ENCODE data around the gene OARD1. TPM values are rescaled to one million over a fixed set of nuclear protein-coding genes. Genes with fewer than 3 reads are reported as not detected.

OARD1 gene
- total and polyA plus RNA-seq, 2 experiments from 2014 or later, result 31.2 to 46.4 TPM

DNA sequence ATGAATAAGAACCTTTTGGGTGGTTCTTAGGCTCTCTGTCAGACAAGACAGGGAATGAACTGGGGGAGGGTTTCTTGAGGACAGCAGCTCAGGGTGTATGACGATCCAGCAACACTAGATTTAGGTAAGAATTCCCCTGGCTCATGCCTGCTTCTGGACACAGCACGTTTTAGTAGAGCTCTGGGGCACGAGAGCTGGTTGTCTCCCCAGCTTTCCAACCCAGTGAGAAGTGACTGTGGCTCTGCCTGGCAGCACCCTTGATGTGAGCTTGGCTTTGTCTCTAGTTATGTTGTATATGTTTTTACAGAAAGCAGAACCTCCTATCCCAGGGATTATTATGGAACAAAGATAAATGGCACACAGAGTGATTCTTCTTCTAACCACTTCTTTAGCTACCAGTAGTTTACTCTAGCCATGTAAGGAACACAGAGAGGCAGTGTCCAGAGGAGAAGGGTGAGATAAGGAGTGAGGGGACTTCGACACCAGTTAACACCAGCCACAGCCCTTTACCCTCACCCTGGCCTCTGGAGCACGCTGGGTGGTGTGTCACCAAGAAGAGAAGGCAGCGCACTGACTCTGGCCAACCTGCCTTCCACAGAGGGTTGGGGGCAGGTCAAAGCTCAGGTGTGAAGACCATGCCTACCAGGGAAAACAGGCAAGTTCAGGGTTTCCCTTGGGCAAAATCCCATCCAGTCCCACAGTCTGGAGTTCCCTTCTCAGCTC is 15.2 kb downstream of the OARD1 start:
- H3K9me3 ChIP-seq (ENCODE audit: low read depth), result no peaks in the 10 kb centered on the region
- peak; percentile 66 for DNase-seq (ENCODE audit: low spot score)
- TF ChIP-seq EZH2phosphoT487 (IDR thresholded peaks at IDR 0.05; ENCODE audit: low read depth, severe bottlenecking, unreplicated experiment) (no peak), EZH2 (IDR thresholded peaks at IDR 0.05; ENCODE audit: borderline replicate concordance) (no peak)
- TF ChIP-seq, protein P1, sequence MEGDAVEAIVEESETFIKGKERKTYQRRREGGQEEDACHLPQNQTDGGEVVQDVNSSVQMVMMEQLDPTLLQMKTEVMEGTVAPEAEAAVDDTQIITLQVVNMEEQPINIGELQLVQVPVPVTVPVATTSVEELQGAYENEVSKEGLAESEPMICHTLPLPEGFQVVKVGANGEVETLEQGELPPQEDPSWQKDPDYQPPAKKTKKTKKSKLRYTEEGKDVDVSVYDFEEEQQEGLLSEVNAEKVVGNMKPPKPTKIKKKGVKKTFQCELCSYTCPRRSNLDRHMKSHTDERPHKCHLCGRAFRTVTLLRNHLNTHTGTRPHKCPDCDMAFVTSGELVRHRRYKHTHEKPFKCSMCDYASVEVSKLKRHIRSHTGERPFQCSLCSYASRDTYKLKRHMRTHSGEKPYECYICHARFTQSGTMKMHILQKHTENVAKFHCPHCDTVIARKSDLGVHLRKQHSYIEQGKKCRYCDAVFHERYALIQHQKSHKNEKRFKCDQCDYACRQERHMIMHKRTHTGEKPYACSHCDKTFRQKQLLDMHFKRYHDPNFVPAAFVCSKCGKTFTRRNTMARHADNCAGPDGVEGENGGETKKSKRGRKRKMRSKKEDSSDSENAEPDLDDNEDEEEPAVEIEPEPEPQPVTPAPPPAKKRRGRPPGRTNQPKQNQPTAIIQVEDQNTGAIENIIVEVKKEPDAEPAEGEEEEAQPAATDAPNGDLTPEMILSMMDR (IDR thresholded peaks at IDR 0.05; ENCODE audit: poor library complexity), result no peak
- no peak overlapping the region for H3K4me2 ChIP-seq
- WGBS (ENCODE audit: low lambda C conversion rate, missing lambda C conversion rate), result 70% methylated on average over 6 of the region's 6 CpGs
- no peaks in the 10 kb centered on the region for H3K36me3 ChIP-seq (replicated peaks; ENCODE audit: insufficient read depth, low read depth)
- H3K27me3 ChIP-seq, result no peaks in the 10 kb centered on the region
- peaks cover 45% of the 10 kb centered on the region for H3K4me1 ChIP-seq (ENCODE audit: insufficient read depth)
- no peaks in the 10 kb centered on the region for H3K9me2 ChIP-seq (replicated peaks; ENCODE audit: insufficient read depth)
- no peak overlapping the region for H2AFZ ChIP-seq
- no peaks in the 10 kb centered on the region for H4K20me1 ChIP-seq (ENCODE audit: insufficient read depth, poor library complexity, severe bottlenecking)
- peak overlapping the region; percentile 95 for H3K27ac ChIP-seq
- no peak overlapping the region for H3K4me3 ChIP-seq
- no peaks in the 10 kb centered on the region for H3K79me2 ChIP-seq

GRCh38 chr6:41055149-41055548 is 17.0 kb downstream of the OARD1 start:
- H4K20me1 ChIP-seq (ENCODE audit: insufficient read depth, poor library complexity, severe bottlenecking), result no peaks in the 10 kb centered on the region
- no peaks in the 10 kb centered on the region for H3K27me3 ChIP-seq
- H3K4me1 ChIP-seq (ENCODE audit: insufficient read depth), result peaks cover 56% of the 10 kb centered on the region
- 27% methylated on average over 3 of the region's 3 CpGs for WGBS (ENCODE audit: low lambda C conversion rate, missing lambda C conversion rate)
- H3K36me3 ChIP-seq (replicated peaks; ENCODE audit: insufficient read depth, low read depth), result no peaks in the 10 kb centered on the region
- no peak for DNase-seq (ENCODE audit: low spot score)
- peak overlapping the region; percentile 95 for H3K27ac ChIP-seq
- H3K9me3 ChIP-seq (ENCODE audit: low read depth), result no peaks in the 10 kb centered on the region
- H3K79me2 ChIP-seq, result no peaks in the 10 kb centered on the region
- no peak overlapping the region for H2AFZ ChIP-seq
- peak overlapping the region; percentile 65 for H3K4me2 ChIP-seq
- TF ChIP-seq, protein P1 (IDR thresholded peaks at IDR 0.05; ENCODE audit: poor library complexity), result no peak
- TF ChIP-seq EZH2 (IDR thresholded peaks at IDR 0.05; ENCODE audit: borderline replicate concordance) (no peak), EZH2phosphoT487 (IDR thresholded peaks at IDR 0.05; ENCODE audit: low read depth, severe bottlenecking, unreplicated experiment) (no peak)
- H3K4me3 ChIP-seq, result no peak overlapping the region
- H3K9me2 ChIP-seq (replicated peaks; ENCODE audit: insufficient read depth), result no peaks in the 10 kb centered on the region

DNA sequence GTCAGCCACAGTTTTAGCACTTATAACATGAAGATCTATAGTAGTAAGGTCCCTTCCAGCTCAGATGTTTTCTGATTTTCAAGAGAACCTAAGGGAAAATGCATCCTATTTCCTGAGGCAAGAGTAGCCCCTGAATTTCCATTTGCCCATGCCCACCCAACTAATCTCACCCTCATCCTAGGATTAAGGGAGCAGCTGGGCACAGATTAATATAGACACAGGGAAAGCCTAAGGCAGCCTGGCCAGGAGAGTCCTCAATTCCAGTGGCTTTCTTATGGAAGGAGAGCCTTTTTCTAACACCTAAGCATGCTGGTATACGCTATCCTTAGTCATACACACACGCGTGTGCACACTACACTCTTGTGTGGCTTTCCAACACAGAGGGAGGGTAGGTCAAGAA is 17.6 kb downstream of the OARD1 start:
- peaks cover 58% of the 10 kb centered on the region for H3K4me1 ChIP-seq (ENCODE audit: insufficient read depth)
- no peaks in the 10 kb centered on the region for H3K9me2 ChIP-seq (replicated peaks; ENCODE audit: insufficient read depth)
- H3K36me3 ChIP-seq (replicated peaks; ENCODE audit: insufficient read depth, low read depth), result no peaks in the 10 kb centered on the region
- 96% methylated on average over 3 of the region's 3 CpGs for WGBS (ENCODE audit: low lambda C conversion rate, missing lambda C conversion rate)
- no peaks in the 10 kb centered on the region for H4K20me1 ChIP-seq (ENCODE audit: insufficient read depth, poor library complexity, severe bottlenecking)
- H3K27me3 ChIP-seq, result no peaks in the 10 kb centered on the region
- no peaks in the 10 kb centered on the region for H3K9me3 ChIP-seq (ENCODE audit: low read depth)
- H3K27ac ChIP-seq, result peak overlapping the region; percentile 95
- peak overlapping the region; percentile 65 for H3K4me2 ChIP-seq
- H3K79me2 ChIP-seq, result no peaks in the 10 kb centered on the region
- DNase-seq (ENCODE audit: low spot score), result no peak
- no peak overlapping the region for H2AFZ ChIP-seq
- no peak for TF ChIP-seq EZH2phosphoT487 (IDR thresholded peaks at IDR 0.05; ENCODE audit: low read depth, severe bottlenecking, unreplicated experiment)
- TF ChIP-seq, protein P1 (IDR thresholded peaks at IDR 0.05; ENCODE audit: poor library complexity), result no peak
- no peak overlapping the region for H3K4me3 ChIP-seq
